ENCODE data around the gene DNPH1.

DNA sequence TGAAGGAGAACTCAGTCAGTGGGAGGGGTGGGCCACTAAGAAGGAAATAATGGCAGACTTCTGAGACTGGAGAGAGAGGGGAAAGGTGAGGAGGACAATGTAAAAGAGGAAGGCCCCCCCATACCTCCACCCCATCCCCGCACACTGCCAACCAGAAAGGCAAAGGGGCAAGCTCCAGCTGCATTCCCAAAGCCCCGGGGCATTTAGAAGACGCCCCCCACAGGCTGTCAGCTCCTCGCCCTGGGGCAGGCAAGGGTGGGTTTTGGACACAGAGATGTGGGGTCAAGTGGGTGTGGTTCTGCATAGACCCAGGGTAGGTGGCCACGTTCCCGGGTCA, 48.0 kb upstream of the DNPH1 start:
- TF ChIP-seq POLR2A (IDR thresholded peaks at IDR 0.05) (no peak), POLR2AphosphoS5 (IDR thresholded peaks at IDR 0.05) (no peak)
- TF ChIP-seq, protein P1, sequence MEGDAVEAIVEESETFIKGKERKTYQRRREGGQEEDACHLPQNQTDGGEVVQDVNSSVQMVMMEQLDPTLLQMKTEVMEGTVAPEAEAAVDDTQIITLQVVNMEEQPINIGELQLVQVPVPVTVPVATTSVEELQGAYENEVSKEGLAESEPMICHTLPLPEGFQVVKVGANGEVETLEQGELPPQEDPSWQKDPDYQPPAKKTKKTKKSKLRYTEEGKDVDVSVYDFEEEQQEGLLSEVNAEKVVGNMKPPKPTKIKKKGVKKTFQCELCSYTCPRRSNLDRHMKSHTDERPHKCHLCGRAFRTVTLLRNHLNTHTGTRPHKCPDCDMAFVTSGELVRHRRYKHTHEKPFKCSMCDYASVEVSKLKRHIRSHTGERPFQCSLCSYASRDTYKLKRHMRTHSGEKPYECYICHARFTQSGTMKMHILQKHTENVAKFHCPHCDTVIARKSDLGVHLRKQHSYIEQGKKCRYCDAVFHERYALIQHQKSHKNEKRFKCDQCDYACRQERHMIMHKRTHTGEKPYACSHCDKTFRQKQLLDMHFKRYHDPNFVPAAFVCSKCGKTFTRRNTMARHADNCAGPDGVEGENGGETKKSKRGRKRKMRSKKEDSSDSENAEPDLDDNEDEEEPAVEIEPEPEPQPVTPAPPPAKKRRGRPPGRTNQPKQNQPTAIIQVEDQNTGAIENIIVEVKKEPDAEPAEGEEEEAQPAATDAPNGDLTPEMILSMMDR (IDR thresholded peaks at IDR 0.05) = no peak

Measured in transverse colon (tissue), 4 donors.